B cell (primary cell): ENCODE data around the gene TBC1D12. TPM values are rescaled to one million over a fixed set of nuclear protein-coding genes. Genes with fewer than 3 reads are reported as not detected.

ENCODE experiments used
- ATAC-seq: fragments of 200-7000 bp; cut with Tn5 transposase; one replicate; pipeline ENCODE4 v1.10.0; 2021; ENCODE audit warnings: low read depth, mild to moderate bottlenecking, moderate number of reproducible peaks, moderate library complexity
- CTCF ChIA-PET: fragments of 350-600 bp; sonication (Branson Sonifier 250); formaldehyde crosslinking; loops from one replicate; lab custom pipeline; 2021; ENCODE audit warnings: antibody characterized with exemption, inconsistent platforms; lab: Charles Lee
- POLR2A ChIA-PET: fragments of 350-600 bp; sonication (Branson Sonifier 250); formaldehyde crosslinking; loops from one replicate; lab custom pipeline; 2021; ENCODE audit warnings: antibody characterized with exemption; lab: Charles Lee
- DNase-seq: peaks from one replicate; pipeline ENCODE4 v3.0.0; 2013
- H2AFZ ChIP-seq: 2 replicates; pipeline ENCODE4 v1.6.1; 2012; ENCODE audit warnings: mild to moderate bottlenecking, low read depth, low read length; ENCODE audit not compliant: insufficient read depth, poor library complexity, severe bottlenecking
- H3K27ac ChIP-seq, 2 donors: 1 replicate in 1 of 2; 2 replicates in 1 of 2; pipeline ENCODE4 v1.5.1; 2012 to 2013; ENCODE audit warnings: low read length in 2 of 2, mild to moderate bottlenecking in 2 of 2, moderate library complexity in 1 of 2
- H3K27me3 ChIP-seq, 4 experiments: fragments of 200-600 bp in 1 of 4; sonication (generic) in 1 of 4; replicated peaks in 1 of 4; 1 replicate in 2 of 4; 2 replicates in 2 of 4; pipeline versions ENCODE4 v1.6.1 to v1.7.0; 2013 to 2016; ENCODE audit warnings: low read length in 3 of 4, mild to moderate bottlenecking in 2 of 4, mixed read lengths in 1 of 4, moderate library complexity in 1 of 4; ENCODE audit not compliant: insufficient read depth in 4 of 4, control insufficient read depth in 3 of 4; ENCODE audit errors: control extremely low read depth in 1 of 4
- H3K36me3 ChIP-seq, 2 experiments: replicated peaks in 1 of 2; 1 replicate in 1 of 2; 2 replicates in 1 of 2; pipeline versions ENCODE4 v1.6.1 to v1.7.1; 2013; ENCODE audit warnings: low read length in 1 of 2; ENCODE audit not compliant: insufficient read depth in 2 of 2, control insufficient read depth in 1 of 2; ENCODE audit errors: control extremely low read depth in 1 of 2, extremely low read depth in 1 of 2
- H3K4me1 ChIP-seq, 2 donors: fragments of 200-600 bp in 1 of 2; sonication (generic) in 1 of 2; 1 replicate in 1 of 2; 2 replicates in 1 of 2; pipeline versions ENCODE4 v1.5.1 to v1.6.1; 2013 to 2017; ENCODE audit warnings: low read length in 2 of 2; ENCODE audit not compliant: control insufficient read depth in 2 of 2, insufficient read depth in 2 of 2
- H3K4me2 ChIP-seq: replicated peaks from 2 replicates; pipeline ENCODE3; 2012; ENCODE audit warnings: mild to moderate bottlenecking, low read depth, low read length; ENCODE audit not compliant: poor library complexity, severe bottlenecking
- H3K4me3 ChIP-seq, 5 experiments: fragments of 200-600 bp in 1 of 5; sonication (generic) in 1 of 5; 1 replicate in 3 of 5; 2 replicates in 2 of 5; pipeline versions ENCODE4 v1.5.1 to v1.7.0; 2011 to 2016; ENCODE audit warnings: low read length in 4 of 5, mild to moderate bottlenecking in 4 of 5, low read depth in 2 of 5, control low read depth in 1 of 5, moderate library complexity in 1 of 5; ENCODE audit not compliant: insufficient read depth in 1 of 5; ENCODE audit errors: control extremely low read depth in 1 of 5, extremely low read depth in 1 of 5
- H3K79me2 ChIP-seq: fragments of 200-600 bp; sonication (generic); one replicate; pipeline ENCODE4 v1.6.0; 2016; ENCODE audit warnings: low read length; ENCODE audit not compliant: control insufficient read depth, insufficient read depth
- H3K9ac ChIP-seq: fragments of 200-600 bp; sonication (generic); 2 replicates; pipeline ENCODE4 v1.6.1; 2017; ENCODE audit warnings: mild to moderate bottlenecking, low read length, moderate library complexity
- H3K9me3 ChIP-seq, 3 donors: one replicate each; pipeline versions ENCODE4 v1.6.1 to v1.7.1; 2013; ENCODE audit warnings: low read length in 2 of 3; ENCODE audit not compliant: control insufficient read depth in 2 of 3, insufficient read depth in 1 of 3; ENCODE audit errors: control extremely low read depth in 1 of 3
- H4K20me1 ChIP-seq: 2 replicates; pipeline ENCODE4 v1.6.0; 2012; ENCODE audit warnings: mild to moderate bottlenecking, low read length; ENCODE audit not compliant: insufficient read depth, control insufficient read depth, poor library complexity, severe bottlenecking
- H3K27ac Mint-ChIP-seq: one replicate; pipeline ENCODE4 v1.8.0; 2021; ENCODE audit warnings: mixed read lengths
- H3K27me3 Mint-ChIP-seq: one replicate; pipeline ENCODE4 v1.8.0; 2021; ENCODE audit warnings: mixed read lengths
- H3K4me1 Mint-ChIP-seq: one replicate; pipeline ENCODE4 v1.8.0; 2021; ENCODE audit warnings: mixed read lengths
- H3K4me3 Mint-ChIP-seq: one replicate; pipeline ENCODE4 v1.8.0; 2021; ENCODE audit warnings: mixed read lengths
- H3K9me3 Mint-ChIP-seq: one replicate; pipeline ENCODE4 v1.8.0; 2022; ENCODE audit warnings: mixed read lengths; ENCODE audit not compliant: insufficient read depth
- CTCF ChIP-seq: fragments of 200-600 bp; IDR thresholded peaks from one replicate; pipeline ENCODE4 v1.8.0; 2022; ENCODE audit warnings: antibody characterized with exemption, mild to moderate bottlenecking
- EZH2 ChIP-seq: IDR thresholded peaks from 2 replicates; pipeline ENCODE4 v1.6.1; 2012; ENCODE audit warnings: borderline replicate concordance, low read depth, mild to moderate bottlenecking, moderate library complexity, low read length; ENCODE audit not compliant: insufficient read depth, poor library complexity, severe bottlenecking
- WGBS: methylation state at CpG from one replicate; pipeline ENCODE4 v1.1.5; 2013; ENCODE audit warnings: missing lambda C conversion rate; ENCODE audit not compliant: insufficient coverage; 5-methylcytosine and 5-hydroxymethylcytosine counted together
- intact Hi-C: fragments of 100-400 bp; cut with micrococcal nuclease; formaldehyde crosslinking; loops from one replicate; pipeline ENCODE4 v1.10.0; 2022
- polyA plus RNA-seq: library from polyadenylated mRNA; depleted of rRNA; stranded (reverse); fragments of >200 nt; gene quantifications from 2 replicates; pipeline ENCODE4 v1.2.3, GENCODE V29; 2012
- total RNA-seq, 2 donors: library from RNA; stranded (reverse); fragments of 120-200 nt in 1 of 2; gene quantifications; 1 replicate in 1 of 2; 2 replicates in 1 of 2; pipeline versions ENCODE4 v1.2.3 to v1.2.4, GENCODE V29; 2013 to 2022

The TBC1D12 gene
- total and polyA plus RNA-seq, 2 donors (not counting 1 experiment from before 2014, with no cell fraction given): 3.1 to 9.3 TPM

GRCh38 chr10:94483970-94484369 lies 81.6 kb downstream of the TBC1D12 start:
- Histone ChIP-seq H3K27ac (no peak overlapping the region), H3K4me2 (no peak overlapping the region), H3K27me3 (no peaks in the 10 kb centered on the region), H2AFZ (no peak overlapping the region), H3K9me3 (peaks cover 0 to 5% (median 5%) of the 10 kb centered on the region in 3 donors), H4K20me1 (no peaks in the 10 kb centered on the region), H3K9ac (no peak overlapping the region), H3K4me3 (no peak overlapping the region), H3K79me2 (no peaks in the 10 kb centered on the region), H3K4me1 (no peaks in the 10 kb centered on the region), H3K36me3 (no peaks in the 10 kb centered on the region)
- DNase-seq (no peak), ATAC-seq (no peak)
- intact Hi-C loops: no loop called here
- no peak overlapping the region for H3K27ac Mint-ChIP-seq
- no peak overlapping the region for H3K4me3 Mint-ChIP-seq
- H3K4me1 Mint-ChIP-seq: no peaks in the 10 kb centered on the region
- CTCF ChIA-PET: no interaction called here
- no peaks in the 10 kb centered on the region for H3K27me3 Mint-ChIP-seq
- WGBS: no CpG with 5 or more reads among the region's 4 CpGs
- H3K9me3 Mint-ChIP-seq: peaks cover 5% of the 10 kb centered on the region
- no peak for TF ChIP-seq EZH2
- TF ChIP-seq CTCF: no peak
- POLR2A ChIA-PET: no interaction called here

GRCh38 chr10:94485094-94485493 lies 82.8 kb downstream of the TBC1D12 start:
- Histone ChIP-seq H2AFZ (no peak overlapping the region), H4K20me1 (no peaks in the 10 kb centered on the region), H3K27ac (no peak overlapping the region), H3K9me3 (peaks cover 0 to 5% (median 5%) of the 10 kb centered on the region in 3 donors), H3K36me3 (no peaks in the 10 kb centered on the region), H3K9ac (no peak overlapping the region), H3K79me2 (no peaks in the 10 kb centered on the region), H3K4me3 (no peak overlapping the region), H3K27me3 (no peaks in the 10 kb centered on the region), H3K4me1 (no peaks in the 10 kb centered on the region), H3K4me2 (no peak overlapping the region)
- no CpG with 5 or more reads among the region's 1 CpG for WGBS
- H3K27ac Mint-ChIP-seq: no peak overlapping the region
- no peak for ATAC-seq
- ChIA-PET POLR2A (no interaction called here), CTCF (no interaction called here)
- H3K27me3 Mint-ChIP-seq: no peaks in the 10 kb centered on the region
- DNase-seq: no peak
- no peak for TF ChIP-seq CTCF
- TF ChIP-seq EZH2: no peak
- intact Hi-C loops: no loop called here
- no peak overlapping the region for H3K4me3 Mint-ChIP-seq
- peaks cover 5% of the 10 kb centered on the region for H3K9me3 Mint-ChIP-seq
- H3K4me1 Mint-ChIP-seq: no peaks in the 10 kb centered on the region
